GM23338 (cell line): ENCODE measurements around the gene ATF4. TPM values are rescaled to one million over a fixed set of nuclear protein-coding genes. Genes with fewer than 3 reads are reported as not detected.
A peak's percentile ranks its signal among the peaks of the same experiment; 100 is the strongest.

Experiments
- ATAC-seq: fragments of 200-7000 bp; cut with Tn5 transposase; 3 replicates; pipeline ENCODE4 v1.9.1; 2020
- DNase-seq: peaks from one replicate; pipeline ENCODE4 v3.0.0-alpha.2; 2015; ENCODE audit warnings: low spot score
- H2AFZ ChIP-seq: fragments of 200-600 bp; sonication (generic); 2 replicates; pipeline ENCODE4 v1.8.0; 2016; ENCODE audit warnings: antibody characterized with exemption, mild to moderate bottlenecking, moderate library complexity
- H3F3A ChIP-seq: fragments of 200-600 bp; sonication (generic); replicated peaks from 2 replicates; pipeline ENCODE4 v1.8.0; 2017; ENCODE audit warnings: antibody characterized with exemption, mixed run types, low read depth
- H3K27ac ChIP-seq: fragments of 200-600 bp; sonication (generic); 2 replicates; pipeline ENCODE4 v1.6.1; 2016; ENCODE audit warnings: low read depth
- H3K27me3 ChIP-seq: fragments of 200-600 bp; sonication (generic); 2 replicates; pipeline ENCODE4 v1.8.0; 2016; ENCODE audit warnings: mild to moderate bottlenecking, mixed run types, moderate library complexity; ENCODE audit not compliant: insufficient read depth
- H3K36me3 ChIP-seq: fragments of 200-600 bp; sonication (generic); 2 replicates; pipeline ENCODE4 v1.8.0; 2016; ENCODE audit warnings: mild to moderate bottlenecking; ENCODE audit not compliant: insufficient read depth
- H3K4me1 ChIP-seq: fragments of 200-600 bp; sonication (generic); 2 replicates; pipeline ENCODE4 v1.8.0; 2016; ENCODE audit warnings: mild to moderate bottlenecking, moderate library complexity; ENCODE audit not compliant: insufficient read depth
- H3K4me2 ChIP-seq: fragments of 200-600 bp; sonication (generic); 2 replicates; pipeline ENCODE4 v1.7.1; 2017; ENCODE audit warnings: mixed run types
- H3K4me3 ChIP-seq: fragments of 200-600 bp; sonication (generic); 2 replicates; pipeline ENCODE4 v1.6.1; 2016; ENCODE audit warnings: mixed run types
- H3K79me2 ChIP-seq: fragments of 200-600 bp; sonication (generic); replicated peaks from 2 replicates; pipeline ENCODE4 v1.8.0; 2017; ENCODE audit warnings: mild to moderate bottlenecking; ENCODE audit not compliant: insufficient read depth
- H3K9me2 ChIP-seq: fragments of 200-600 bp; sonication (generic); 2 replicates; pipeline ENCODE4 v1.8.0; 2017; ENCODE audit not compliant: insufficient read depth
- H4K20me1 ChIP-seq: fragments of 200-600 bp; sonication (generic); replicated peaks from 2 replicates; pipeline ENCODE4 v1.8.0; 2017; ENCODE audit warnings: mild to moderate bottlenecking; ENCODE audit not compliant: insufficient read depth
- H3K27ac Mint-ChIP-seq: 2 replicates; pipeline ENCODE4 v1.8.0; 2020; ENCODE audit warnings: inconsistent platforms, mild to moderate bottlenecking, moderate library complexity, mixed read lengths
- H3K27me3 Mint-ChIP-seq: 3 replicates; pipeline ENCODE4 v1.8.0; 2022; ENCODE audit warnings: low read depth, mild to moderate bottlenecking, moderate library complexity, mixed read lengths, inconsistent platforms; ENCODE audit not compliant: insufficient read depth, poor library complexity
- H3K36me3 Mint-ChIP-seq: 3 replicates; pipeline ENCODE4 v1.8.0; 2021; ENCODE audit warnings: low read depth, mild to moderate bottlenecking, inconsistent platforms, moderate library complexity, mixed read lengths
- H3K4me1 Mint-ChIP-seq: 3 replicates; pipeline ENCODE4 v1.8.0; 2020; ENCODE audit warnings: mild to moderate bottlenecking, inconsistent platforms, mixed read lengths
- H3K4me3 Mint-ChIP-seq: 3 replicates; pipeline ENCODE4 v1.8.0; 2021; ENCODE audit warnings: moderate library complexity, mild to moderate bottlenecking, inconsistent platforms, mixed read lengths
- H3K9me3 Mint-ChIP-seq: 3 replicates; pipeline ENCODE4 v1.8.0; 2020; ENCODE audit warnings: moderate library complexity, mild to moderate bottlenecking, inconsistent platforms, mixed read lengths
- CREB1 ChIP-seq: fragments of 250-450 bp; sonication (Bioruptor Pico); IDR thresholded peaks from 2 replicates; pipeline ENCODE4 v1.5.0; 2020; ENCODE audit warnings: low read depth, mild to moderate bottlenecking, moderate library complexity
- EZH2 ChIP-seq: fragments of 200-600 bp; sonication (generic); IDR thresholded peaks from one replicate; pipeline ENCODE4 v1.8.0; 2017; ENCODE audit warnings: antibody characterized with exemption, mild to moderate bottlenecking, low read depth; ENCODE audit not compliant: unreplicated experiment
- EZH2phosphoT487 ChIP-seq: fragments of 200-600 bp; sonication (generic); IDR thresholded peaks from one replicate; pipeline ENCODE4 v1.8.1; 2018; ENCODE audit warnings: antibody characterized with exemption; ENCODE audit not compliant: unreplicated experiment
- JUNB ChIP-seq: IDR thresholded peaks from one replicate; pipeline ENCODE4 v1.6.1; 2016; ENCODE audit warnings: antibody characterized with exemption; ENCODE audit not compliant: unreplicated experiment
- NANOG ChIP-seq: IDR thresholded peaks from 2 replicates; pipeline ENCODE4 v1.6.1; 2016; ENCODE audit warnings: antibody characterized with exemption, borderline replicate concordance
- POLR2AphosphoS5 ChIP-seq: IDR thresholded peaks from 2 replicates; pipeline ENCODE4 v1.6.1; 2016; ENCODE audit warnings: antibody characterized with exemption, low read depth
- STAT1 ChIP-seq: IDR thresholded peaks from one replicate; pipeline ENCODE4 v1.6.1; 2016; ENCODE audit warnings: antibody characterized with exemption; ENCODE audit not compliant: unreplicated experiment
- ZNF114 ChIP-seq: fragments of 250-450 bp; sonication (Bioruptor Pico); IDR thresholded peaks from 2 replicates; pipeline ENCODE4 v1.5.0; 2020; ENCODE audit warnings: mild to moderate bottlenecking, moderate library complexity
- ZNF331 ChIP-seq: fragments of 250-450 bp; sonication (Bioruptor Pico); IDR thresholded peaks from 2 replicates; pipeline ENCODE4 v1.5.0; 2020; ENCODE audit warnings: low read depth, mild to moderate bottlenecking, moderate library complexity
- long read RNA-seq: library from polyadenylated mRNA; unstranded; transcript quantifications from one replicate; pipeline ENCODE4 v2.0.0, GENCODE V29; 2020; ENCODE audit not compliant: unreplicated experiment
- polyA plus RNA-seq: library from polyadenylated mRNA; unstranded; fragments of >200 nt; fragmentation: Nextera tagmentation; extraction: Ambion mirVana; gene quantifications from 2 replicates; pipeline ENCODE4 v1.2.1, GENCODE V29; 2016
- total RNA-seq: library from RNA; depleted of rRNA; stranded (reverse); fragments of >200 nt; shearing (Covaris generic); gene quantifications from 2 replicates; pipeline ENCODE4 v1.2.3, GENCODE V29; 2014; rRNA removed
- TF ChIP-seq, protein P1 (sequence below): fragments of 250-450 bp; sonication (Bioruptor Pico); IDR thresholded peaks from 2 replicates; pipeline ENCODE4 v1.5.0; 2020; ENCODE audit warnings: mild to moderate bottlenecking, moderate library complexity
- TF ChIP-seq, protein P2 (sequence below), 2 experiments: fragments of 200-600 bp in 1 of 2; sonication (generic) in 1 of 2; conservative IDR thresholded peaks; 2 replicates each; pipeline versions ENCODE4 v1.5.1 to v1.6.1; 2016 to 2017; ENCODE audit warnings: antibody characterized with exemption in 2 of 2, low read depth in 2 of 2, mild to moderate bottlenecking in 2 of 2, moderate library complexity in 1 of 2
- TF ChIP-seq, protein P3 (sequence below): IDR thresholded peaks from one replicate; pipeline ENCODE4 v1.6.1; 2018; ENCODE audit warnings: antibody characterized with exemption; ENCODE audit not compliant: unreplicated experiment

The ATF4 gene, protein sequence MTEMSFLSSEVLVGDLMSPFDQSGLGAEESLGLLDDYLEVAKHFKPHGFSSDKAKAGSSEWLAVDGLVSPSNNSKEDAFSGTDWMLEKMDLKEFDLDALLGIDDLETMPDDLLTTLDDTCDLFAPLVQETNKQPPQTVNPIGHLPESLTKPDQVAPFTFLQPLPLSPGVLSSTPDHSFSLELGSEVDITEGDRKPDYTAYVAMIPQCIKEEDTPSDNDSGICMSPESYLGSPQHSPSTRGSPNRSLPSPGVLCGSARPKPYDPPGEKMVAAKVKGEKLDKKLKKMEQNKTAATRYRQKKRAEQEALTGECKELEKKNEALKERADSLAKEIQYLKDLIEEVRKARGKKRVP
- 366 and 446 TPM in 2 replicates for total RNA-seq
- 553 and 628 TPM in 2 replicates for polyA plus RNA-seq
- long read RNA-seq, transcript ATF4-201 (2 exons, 2,019 nt), result minor isoform, 5 of 213 reads
- long read RNA-seq, transcript ATF4-202 (3 exons, 1,419 nt), result major isoform, 197 of 213 reads
- long read RNA-seq, partial matches to known transcripts, result 0 of 213 reads
- long read RNA-seq, other reads (novel, unspliced or antisense), result 11 of 213 reads

DNA sequence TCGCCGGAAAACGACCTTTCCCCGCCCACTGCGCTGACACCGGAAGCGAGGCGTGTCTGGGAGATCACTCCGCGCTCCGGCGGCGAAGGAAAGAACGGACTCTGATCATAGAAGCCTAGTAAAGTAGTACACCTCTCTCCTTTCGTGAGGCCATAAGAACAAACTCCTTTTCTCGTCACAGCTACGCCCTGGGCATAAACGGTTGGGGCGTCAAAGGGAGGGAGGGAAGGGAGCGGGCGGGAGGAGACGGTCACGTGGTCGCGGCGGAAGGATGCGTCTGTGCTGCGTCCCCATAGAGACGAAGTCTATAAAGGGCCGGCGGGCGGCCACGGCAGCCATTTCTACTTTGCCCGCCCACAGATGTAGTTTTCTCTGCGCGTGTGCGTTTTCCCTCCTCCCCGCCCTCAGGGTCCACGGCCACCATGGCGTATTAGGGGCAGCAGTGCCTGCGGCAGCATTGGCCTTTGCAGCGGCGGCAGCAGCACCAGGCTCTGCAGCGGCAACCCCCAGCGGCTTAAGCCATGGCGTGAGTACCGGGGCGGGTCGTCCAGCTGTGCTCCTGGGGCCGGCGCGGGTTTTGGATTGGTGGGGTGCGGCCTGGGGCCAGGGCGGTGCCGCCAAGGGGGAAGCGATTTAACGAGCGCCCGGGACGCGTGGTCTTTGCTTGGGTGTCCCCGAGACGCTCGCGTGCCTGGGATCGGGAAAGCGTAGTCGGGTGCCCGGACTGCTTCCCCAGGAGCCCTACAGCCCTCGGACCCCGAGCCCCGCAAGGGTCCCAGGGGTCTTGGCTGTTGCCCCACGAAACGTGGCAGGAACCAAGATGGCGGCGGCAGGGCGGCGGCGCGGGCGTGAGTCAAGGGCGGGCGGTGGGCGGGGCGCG lies at the start of gene ATF4:
ATF4 (plus strand) TSS at position 337 of the 880 bp plus-strand sequence. CDS start 884 bp downstream, outside the sequence.
- H3K4me3 Mint-ChIP-seq, result peak within 1 kb of the TSS; percentile 92
- Histone ChIP-seq H2AFZ (peak within 1 kb of the TSS; percentile 1; the same call in 1 of the 2 replicates), H3K4me1 (peaks cover 26% of the 10 kb centered on the region), H3K36me3 (peaks cover 34% of the 10 kb centered on the region), H3K4me3 (peak within 1 kb of the TSS; percentile 97), H3K27ac (peak within 1 kb of the TSS; percentile 100), H3K9me2 (no peaks in the 10 kb centered on the region), H3F3A (peaks cover 50% of the 10 kb centered on the region), H3K4me2 (peak within 1 kb of the TSS; percentile 96), H3K79me2 (peaks cover 27% of the 10 kb centered on the region), H4K20me1 (peaks cover 53% of the 10 kb centered on the region), H3K27me3 (peaks cover 4% of the 10 kb centered on the region; the same call in 1 of the 2 replicates)
- H3K36me3 Mint-ChIP-seq, result peaks cover 75% of the 10 kb centered on the region
- peaks cover 53% of the 10 kb centered on the region for H3K27me3 Mint-ChIP-seq
- ATAC-seq, result peak; percentile 8
- peak within 1 kb of the TSS; percentile 100 for H3K27ac Mint-ChIP-seq
- peaks cover 9% of the 10 kb centered on the region; the same call in 2 of the 3 replicates for H3K9me3 Mint-ChIP-seq
- H3K4me1 Mint-ChIP-seq, result peaks cover 33% of the 10 kb centered on the region
- DNase-seq, result peak; percentile 86
- TF ChIP-seq JUNB (no peak), POLR2AphosphoS5 (peak; percentile 98), EZH2phosphoT487 (no peak), CREB1 (peak; percentile 84), ZNF331 (no peak), NANOG (no peak), STAT1 (no peak), ZNF114 (peak; percentile 100), EZH2 (no peak)
- TF ChIP-seq, protein P1, sequence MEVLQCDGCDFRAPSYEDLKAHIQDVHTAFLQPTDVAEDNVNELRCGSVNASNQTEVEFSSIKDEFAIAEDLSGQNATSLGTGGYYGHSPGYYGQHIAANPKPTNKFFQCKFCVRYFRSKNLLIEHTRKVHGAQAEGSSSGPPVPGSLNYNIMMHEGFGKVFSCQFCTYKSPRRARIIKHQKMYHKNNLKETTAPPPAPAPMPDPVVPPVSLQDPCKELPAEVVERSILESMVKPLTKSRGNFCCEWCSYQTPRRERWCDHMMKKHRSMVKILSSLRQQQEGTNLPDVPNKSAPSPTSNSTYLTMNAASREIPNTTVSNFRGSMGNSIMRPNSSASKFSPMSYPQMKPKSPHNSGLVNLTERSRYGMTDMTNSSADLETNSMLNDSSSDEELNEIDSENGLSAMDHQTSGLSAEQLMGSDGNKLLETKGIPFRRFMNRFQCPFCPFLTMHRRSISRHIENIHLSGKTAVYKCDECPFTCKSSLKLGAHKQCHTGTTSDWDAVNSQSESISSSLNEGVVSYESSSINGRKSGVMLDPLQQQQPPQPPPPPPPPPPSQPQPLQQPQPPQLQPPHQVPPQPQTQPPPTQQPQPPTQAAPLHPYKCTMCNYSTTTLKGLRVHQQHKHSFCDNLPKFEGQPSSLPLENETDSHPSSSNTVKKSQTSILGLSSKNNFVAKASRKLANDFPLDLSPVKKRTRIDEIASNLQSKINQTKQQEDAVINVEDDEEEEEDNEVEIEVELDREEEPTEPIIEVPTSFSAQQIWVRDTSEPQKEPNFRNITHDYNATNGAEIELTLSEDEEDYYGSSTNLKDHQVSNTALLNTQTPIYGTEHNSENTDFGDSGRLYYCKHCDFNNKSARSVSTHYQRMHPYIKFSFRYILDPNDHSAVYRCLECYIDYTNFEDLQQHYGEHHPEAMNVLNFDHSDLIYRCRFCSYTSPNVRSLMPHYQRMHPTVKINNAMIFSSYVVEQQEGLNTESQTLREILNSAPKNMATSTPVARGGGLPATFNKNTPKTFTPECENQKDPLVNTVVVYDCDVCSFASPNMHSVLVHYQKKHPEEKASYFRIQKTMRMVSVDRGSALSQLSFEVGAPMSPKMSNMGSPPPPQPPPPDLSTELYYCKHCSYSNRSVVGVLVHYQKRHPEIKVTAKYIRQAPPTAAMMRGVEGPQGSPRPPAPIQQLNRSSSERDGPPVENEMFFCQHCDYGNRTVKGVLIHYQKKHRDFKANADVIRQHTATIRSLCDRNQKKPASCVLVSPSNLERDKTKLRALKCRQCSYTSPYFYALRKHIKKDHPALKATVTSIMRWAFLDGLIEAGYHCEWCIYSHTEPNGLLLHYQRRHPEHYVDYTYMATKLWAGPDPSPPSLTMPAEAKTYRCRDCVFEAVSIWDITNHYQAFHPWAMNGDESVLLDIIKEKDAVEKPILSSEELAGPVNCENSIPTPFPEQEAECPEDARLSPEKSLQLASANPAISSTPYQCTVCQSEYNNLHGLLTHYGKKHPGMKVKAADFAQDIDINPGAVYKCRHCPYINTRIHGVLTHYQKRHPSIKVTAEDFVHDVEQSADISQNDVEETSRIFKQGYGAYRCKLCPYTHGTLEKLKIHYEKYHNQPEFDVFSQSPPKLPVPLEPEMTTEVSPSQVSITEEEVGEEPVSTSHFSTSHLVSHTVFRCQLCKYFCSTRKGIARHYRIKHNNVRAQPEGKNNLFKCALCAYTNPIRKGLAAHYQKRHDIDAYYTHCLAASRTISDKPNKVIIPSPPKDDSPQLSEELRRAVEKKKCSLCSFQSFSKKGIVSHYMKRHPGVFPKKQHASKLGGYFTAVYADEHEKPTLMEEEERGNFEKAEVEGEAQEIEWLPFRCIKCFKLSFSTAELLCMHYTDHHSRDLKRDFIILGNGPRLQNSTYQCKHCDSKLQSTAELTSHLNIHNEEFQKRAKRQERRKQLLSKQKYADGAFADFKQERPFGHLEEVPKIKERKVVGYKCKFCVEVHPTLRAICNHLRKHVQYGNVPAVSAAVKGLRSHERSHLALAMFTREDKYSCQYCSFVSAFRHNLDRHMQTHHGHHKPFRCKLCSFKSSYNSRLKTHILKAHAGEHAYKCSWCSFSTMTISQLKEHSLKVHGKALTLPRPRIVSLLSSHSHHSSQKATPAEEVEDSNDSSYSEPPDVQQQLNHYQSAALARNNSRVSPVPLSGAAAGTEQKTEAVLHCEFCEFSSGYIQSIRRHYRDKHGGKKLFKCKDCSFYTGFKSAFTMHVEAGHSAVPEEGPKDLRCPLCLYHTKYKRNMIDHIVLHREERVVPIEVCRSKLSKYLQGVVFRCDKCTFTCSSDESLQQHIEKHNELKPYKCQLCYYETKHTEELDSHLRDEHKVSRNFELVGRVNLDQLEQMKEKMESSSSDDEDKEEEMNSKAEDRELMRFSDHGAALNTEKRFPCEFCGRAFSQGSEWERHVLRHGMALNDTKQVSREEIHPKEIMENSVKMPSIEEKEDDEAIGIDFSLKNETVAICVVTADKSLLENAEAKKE, result no peak
- TF ChIP-seq, protein P2, sequence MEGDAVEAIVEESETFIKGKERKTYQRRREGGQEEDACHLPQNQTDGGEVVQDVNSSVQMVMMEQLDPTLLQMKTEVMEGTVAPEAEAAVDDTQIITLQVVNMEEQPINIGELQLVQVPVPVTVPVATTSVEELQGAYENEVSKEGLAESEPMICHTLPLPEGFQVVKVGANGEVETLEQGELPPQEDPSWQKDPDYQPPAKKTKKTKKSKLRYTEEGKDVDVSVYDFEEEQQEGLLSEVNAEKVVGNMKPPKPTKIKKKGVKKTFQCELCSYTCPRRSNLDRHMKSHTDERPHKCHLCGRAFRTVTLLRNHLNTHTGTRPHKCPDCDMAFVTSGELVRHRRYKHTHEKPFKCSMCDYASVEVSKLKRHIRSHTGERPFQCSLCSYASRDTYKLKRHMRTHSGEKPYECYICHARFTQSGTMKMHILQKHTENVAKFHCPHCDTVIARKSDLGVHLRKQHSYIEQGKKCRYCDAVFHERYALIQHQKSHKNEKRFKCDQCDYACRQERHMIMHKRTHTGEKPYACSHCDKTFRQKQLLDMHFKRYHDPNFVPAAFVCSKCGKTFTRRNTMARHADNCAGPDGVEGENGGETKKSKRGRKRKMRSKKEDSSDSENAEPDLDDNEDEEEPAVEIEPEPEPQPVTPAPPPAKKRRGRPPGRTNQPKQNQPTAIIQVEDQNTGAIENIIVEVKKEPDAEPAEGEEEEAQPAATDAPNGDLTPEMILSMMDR (conservative IDR thresholded peaks at IDR 0.05; ENCODE audit: low read depth in 2 of 2), result no peak
- TF ChIP-seq, protein P3, sequence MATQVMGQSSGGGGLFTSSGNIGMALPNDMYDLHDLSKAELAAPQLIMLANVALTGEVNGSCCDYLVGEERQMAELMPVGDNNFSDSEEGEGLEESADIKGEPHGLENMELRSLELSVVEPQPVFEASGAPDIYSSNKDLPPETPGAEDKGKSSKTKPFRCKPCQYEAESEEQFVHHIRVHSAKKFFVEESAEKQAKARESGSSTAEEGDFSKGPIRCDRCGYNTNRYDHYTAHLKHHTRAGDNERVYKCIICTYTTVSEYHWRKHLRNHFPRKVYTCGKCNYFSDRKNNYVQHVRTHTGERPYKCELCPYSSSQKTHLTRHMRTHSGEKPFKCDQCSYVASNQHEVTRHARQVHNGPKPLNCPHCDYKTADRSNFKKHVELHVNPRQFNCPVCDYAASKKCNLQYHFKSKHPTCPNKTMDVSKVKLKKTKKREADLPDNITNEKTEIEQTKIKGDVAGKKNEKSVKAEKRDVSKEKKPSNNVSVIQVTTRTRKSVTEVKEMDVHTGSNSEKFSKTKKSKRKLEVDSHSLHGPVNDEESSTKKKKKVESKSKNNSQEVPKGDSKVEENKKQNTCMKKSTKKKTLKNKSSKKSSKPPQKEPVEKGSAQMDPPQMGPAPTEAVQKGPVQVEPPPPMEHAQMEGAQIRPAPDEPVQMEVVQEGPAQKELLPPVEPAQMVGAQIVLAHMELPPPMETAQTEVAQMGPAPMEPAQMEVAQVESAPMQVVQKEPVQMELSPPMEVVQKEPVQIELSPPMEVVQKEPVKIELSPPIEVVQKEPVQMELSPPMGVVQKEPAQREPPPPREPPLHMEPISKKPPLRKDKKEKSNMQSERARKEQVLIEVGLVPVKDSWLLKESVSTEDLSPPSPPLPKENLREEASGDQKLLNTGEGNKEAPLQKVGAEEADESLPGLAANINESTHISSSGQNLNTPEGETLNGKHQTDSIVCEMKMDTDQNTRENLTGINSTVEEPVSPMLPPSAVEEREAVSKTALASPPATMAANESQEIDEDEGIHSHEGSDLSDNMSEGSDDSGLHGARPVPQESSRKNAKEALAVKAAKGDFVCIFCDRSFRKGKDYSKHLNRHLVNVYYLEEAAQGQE, result no peak
